Esophagus mucosa (tissue), 1 donor: ENCODE data around the gene HDGFL1. TPM values are rescaled to one million over a fixed set of nuclear protein-coding genes. Genes with fewer than 3 reads are reported as not detected.

Experiments used
- ATAC-seq: fragments of 200-7000 bp; cut with Tn5 transposase; one replicate; pipeline ENCODE4 v1.9.1; 2020
- total RNA-seq: library from RNA; stranded (reverse); gene quantifications from one replicate; pipeline ENCODE4 v1.2.4, GENCODE V29; 2023
- donor health status: DM: yes; HTN: yes; CAD: no.

Gene HDGFL1
- not detected for total RNA-seq

DNA sequence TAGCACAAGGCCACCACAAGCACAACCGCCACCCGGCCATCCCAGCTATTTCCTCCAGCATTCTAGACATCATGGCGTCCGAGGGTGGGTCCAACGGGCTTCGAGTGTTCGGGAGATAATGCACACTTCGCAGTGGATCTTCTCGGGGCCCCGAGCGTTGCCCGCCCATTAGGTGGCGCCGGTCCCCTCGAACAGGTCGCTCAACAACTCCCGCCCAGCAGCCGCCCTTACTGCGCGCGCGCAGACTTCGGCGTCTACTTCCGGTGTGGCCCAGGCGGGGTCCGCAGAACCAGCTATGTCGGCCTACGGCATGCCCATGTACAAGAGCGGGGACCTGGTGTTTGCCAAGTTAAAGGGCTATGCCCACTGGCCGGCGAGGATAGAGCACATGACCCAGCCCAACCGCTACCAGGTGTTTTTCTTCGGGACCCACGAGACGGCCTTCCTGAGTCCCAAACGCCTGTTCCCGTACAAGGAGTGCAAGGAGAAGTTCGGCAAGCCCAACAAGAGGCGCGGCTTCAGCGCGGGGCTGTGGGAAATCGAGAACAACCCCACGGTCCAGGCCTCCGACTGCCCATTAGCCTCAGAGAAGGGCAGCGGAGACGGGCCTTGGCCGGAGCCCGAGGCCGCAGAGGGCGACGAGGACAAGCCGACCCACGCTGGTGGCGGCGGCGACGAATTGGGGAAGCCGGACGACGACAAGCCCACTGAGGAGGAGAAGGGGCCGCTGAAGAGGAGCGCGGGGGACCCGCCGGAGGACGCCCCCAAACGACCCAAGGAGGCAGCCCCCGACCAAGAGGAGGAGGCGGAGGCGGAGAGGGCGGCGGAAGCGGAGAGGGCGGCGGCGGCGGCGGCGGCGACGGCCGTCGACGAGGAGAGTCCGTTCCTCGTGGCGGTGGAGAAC, at the start of gene HDGFL1:
TSS of gene HDGFL1 (plus strand) at position 286 of the 904 bp plus-strand sequence. CDS start at position 296, 10 bp downstream.
- ATAC-seq, result no peak

DNA sequence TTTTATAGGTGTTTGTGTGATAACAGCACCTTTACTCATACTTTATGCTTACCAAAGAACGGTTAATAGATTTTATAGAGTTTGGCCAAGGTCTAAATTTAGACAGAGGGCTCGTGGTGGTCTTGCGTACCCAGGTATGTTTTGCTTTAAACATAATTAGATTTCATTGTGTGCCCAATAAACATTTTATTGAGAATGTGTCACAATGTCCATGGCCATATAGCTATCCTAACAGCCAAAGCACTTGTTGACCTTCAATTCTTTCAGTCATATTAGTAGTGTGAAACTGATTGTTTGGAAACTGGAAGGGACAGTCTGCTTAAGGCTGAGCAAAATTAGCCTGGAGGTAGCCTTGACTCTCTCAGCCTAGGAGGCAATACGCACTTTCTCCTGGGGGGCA, 48.3 kb upstream of the HDGFL1 start:
- ATAC-seq, result no peak

DNA sequence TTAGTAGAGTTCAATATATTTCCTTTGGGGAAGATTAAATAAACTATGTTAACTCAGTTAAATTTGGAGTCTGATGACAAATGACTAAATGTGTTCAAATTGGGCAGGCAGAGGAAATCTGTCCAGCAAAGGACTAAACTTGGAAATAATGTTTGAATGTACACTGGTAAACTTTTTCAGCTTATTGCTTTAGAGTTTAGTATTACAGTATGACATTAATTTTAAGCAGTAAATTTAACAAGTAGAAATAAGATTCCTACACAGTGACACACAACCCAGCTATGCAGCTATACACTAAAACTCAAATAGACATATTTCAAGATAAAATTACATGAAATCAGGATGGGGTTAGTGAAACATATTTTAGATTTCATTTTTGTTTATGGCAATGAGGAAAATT, 42.6 kb upstream of the HDGFL1 start:
- ATAC-seq, result no peak

DNA sequence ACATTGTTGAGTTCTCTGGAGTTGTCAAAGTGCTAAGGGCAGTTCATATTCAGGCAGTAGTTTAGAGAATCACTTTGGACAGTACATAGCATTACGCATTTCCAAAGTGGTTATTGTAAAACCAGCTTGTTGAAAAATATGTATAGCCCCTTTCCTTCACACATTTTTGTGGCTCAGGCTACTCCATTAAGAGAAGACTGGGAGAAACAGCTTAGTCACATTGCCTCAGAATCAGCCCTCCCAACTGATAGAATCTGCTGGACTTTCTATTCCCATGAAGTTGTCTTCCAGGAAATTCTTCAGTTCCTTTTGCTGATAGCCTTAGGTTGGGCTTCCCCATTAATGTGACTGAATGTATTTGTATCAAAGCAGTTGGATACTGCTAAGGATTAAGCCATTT, 39.5 kb upstream of the HDGFL1 start:
- ATAC-seq, result no peak

DNA sequence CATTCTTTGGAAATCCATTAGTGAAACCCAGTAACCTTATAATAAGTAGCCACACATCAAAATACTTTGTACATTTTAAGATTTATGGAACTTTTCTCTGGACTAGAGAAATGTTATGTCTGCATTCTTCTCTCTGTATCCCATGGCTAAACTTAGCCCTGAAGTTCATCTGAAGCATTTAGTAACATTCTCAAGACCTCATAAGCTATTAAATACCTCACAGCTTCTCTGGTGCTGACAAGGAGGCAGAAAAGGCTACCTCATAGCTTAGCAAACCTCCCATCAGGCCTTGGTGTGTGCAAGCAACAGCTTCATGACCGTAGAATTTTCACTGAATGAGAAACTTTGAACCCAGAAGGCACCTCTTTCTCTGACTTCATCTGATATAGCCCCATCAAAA, 38.9 kb upstream of the HDGFL1 start:
- no peak for ATAC-seq

DNA sequence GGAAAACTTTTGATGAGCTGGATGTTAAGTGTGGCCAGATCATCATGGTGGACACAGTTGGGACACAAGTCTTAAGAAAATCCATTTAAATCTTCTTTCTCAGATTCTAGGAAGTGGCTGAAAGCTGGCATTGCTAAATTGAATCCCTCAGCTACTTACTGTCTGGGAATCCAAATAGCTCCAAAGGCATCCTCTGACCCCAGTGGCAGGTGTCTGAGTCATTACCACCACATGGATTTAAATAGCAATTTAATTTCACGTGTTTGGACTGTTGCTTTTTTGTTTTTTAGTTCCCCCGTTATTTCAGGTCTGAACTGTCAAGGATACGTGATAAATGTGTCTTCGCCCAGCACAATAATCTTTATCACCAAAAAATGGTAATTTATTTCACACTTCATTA, 33.2 kb upstream of the HDGFL1 start:
- no peak for ATAC-seq

DNA sequence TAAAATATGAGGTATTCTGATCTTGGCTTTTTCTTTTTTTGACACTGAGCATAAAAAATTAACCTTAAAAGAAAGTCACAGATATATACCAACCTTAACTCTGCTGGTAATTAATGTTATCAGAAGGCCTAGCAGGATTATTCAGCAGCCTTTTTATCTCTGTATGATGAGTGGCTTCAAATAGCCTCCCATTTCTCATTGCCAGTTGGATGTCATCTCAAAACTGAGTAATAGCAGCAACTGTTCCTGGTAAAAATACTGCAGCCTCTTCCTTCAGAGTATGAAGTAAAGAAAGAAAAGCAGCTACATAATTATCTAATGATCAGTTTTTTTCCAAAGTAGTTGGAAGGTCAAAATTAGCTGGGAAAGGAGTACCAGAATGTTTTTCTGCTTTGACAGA, 24.9 kb upstream of the HDGFL1 start:
- ATAC-seq, result no peak

DNA sequence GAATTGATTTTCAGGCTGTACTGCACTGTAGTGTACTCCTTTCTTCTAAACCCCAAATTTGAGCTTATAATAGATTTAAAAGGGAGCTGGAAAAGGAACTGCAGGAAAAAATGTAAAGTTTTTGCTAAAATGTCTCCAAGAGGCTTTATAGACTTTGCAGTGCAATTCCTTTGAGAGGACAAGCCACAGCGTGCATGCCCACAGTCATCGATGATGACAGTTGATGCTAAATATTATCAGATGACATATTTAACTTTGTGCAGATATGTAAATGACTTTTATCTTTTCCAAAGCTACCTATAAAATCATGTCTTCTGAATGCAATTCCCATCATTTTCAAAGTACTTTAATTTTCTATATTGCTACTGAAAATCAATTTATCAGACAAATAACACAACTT, 24.3 kb upstream of the HDGFL1 start:
- no peak for ATAC-seq

DNA sequence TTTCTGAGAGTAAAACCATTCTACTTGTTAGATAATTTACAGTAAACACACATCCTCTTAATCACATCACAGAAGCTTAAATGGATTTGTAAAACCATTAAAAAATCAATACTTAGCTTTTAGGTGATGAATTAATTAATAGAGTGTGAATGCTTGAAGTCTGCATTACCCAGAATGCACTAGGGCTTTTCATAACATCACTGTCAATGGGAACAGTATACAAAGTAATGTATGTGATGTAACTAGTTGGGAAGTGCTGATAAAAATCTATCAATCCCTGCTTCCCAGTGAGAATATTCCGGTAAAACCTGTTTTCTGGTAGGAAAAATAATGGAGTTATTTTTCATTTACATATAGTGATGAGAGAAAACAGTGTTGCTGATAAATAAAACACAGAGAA, 23.1 kb upstream of the HDGFL1 start:
- no peak for ATAC-seq

DNA sequence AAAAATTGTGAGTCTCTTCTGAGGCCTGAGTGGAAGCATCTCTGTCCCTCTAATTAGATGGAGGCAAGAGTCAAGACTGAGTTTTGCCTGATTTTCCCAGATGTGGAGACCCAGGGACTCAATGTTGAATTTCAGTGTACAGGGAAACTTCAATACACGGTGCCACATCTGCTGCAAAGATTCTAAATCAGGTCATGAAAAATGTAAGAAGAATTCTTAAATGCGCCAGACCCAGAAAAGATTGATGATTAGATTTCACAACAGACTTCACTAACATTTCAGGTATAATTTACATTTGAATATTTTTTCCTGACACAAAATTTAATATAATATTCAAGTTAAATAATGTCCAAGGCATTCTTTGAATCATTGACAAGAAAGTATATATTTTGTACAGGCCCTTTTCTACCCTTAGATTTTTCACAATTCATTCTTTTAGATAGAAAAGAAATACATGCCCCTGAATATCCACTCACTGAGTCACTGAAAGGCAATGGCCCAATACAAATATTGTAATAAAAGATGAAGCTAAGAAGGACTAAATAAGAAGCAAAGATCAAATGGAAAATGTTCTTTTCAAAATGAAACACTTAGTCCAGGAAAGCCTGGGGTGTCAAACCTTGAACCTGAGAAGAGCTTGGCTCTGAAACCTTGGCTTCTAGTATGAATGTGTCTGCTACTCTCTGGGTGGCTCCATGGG, 18.2 kb upstream of the HDGFL1 start:
- no peak for ATAC-seq

DNA sequence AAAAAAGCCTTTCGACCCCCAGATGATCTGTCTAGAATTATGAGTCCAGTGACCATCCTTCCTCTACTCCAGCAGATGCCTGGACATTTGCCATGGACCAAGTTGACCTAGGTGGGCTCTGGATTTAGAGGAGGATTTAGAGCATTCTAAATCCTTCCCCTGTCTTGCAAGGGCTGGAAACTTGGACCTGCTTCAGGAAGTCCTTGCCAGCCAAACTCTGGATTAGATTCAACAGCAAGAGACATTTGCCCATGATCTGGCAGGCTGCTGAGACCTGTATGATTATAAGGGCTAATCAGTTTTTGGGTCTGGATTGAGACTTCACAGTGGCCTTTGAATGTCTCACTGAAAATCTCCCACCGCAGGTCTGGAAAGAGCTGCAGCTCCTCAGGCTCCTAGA, 13.1 kb upstream of the HDGFL1 start:
- no peak for ATAC-seq

DNA sequence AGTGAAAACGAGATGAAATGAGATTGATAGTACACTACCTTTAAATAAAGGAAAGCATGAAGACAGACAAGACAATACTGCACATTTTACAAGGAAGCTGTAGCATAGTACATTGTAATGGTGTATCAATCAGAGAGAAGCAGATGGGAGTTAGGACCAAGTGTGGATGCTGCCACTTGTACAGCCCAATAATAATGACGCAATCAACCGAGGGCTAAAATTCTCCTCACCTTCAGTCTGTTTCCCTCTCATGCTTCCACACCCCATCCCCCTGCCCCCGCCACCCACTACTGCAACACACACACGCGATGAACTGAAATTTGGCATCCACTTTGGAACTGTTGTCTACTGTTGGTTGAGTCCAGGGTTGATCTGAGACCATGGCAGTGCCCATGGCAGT, 12.4 kb upstream of the HDGFL1 start:
- ATAC-seq, result no peak

DNA sequence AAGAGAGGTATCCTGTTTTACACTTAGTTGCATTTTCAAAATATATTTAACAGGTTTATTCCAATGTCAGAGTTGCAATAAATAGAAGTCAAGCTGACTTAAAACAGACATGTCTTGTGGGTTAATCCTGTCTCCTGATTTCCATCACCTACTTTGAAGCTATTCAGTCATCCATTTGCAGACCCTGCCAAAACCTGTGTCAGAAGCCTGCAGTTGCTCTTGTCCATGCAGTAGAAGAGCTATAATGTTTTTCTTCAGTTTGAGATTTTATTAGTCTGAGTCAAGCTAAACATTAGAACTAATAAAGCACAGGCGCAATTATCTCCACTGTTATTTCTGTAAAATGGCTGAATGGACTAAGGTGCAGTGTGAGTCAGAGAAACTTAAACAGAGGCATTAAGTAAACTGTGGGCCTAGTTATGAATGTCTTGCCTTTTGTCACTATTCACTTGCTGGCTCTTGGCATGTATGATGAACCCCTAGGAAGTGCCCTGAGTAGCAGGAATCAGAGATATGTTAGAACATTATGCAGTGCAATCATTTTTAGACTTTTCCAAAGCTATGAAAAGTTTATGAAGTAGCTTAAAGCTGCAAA, 11.0 kb upstream of the HDGFL1 start:
- ATAC-seq, result no peak

DNA sequence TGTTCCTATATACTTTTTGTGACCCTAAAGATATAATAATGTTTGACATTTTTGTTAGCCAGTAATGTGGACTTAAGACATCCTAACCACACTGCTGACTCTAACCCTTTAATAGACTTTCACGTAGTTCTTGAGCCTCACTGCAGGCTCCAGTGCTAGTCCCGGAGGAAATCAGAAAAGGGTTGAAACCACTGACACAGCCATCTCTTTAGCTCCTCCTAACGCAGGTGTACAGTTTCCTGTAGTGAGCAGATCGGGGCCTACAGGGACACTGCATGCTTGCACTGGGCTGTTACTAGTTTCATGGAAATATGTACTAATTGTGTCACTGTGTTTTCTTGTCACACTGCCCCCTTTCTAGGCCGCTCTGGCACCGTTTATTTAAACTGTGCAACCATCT, 512 bp upstream of the HDGFL1 start:
- ATAC-seq, result no peak

DNA sequence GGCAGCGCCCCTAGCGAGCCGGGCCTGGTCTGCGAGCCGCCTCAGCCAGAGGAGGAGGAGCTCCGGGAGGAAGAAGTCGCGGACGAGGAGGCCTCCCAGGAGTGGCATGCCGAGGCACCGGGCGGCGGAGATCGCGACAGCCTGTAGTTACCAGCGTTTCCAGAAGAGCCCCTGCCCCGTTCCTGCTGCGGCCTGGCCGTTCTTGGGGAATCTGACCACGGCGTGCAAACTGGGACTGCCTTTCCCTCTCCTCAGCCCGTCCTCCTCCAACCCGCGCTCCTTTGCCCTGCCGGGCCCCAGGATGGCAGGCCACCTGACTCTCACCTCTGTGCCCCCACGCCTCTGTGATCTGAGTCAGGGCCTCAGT, 802 bp downstream of the HDGFL1 start:
- no peak for ATAC-seq

DNA sequence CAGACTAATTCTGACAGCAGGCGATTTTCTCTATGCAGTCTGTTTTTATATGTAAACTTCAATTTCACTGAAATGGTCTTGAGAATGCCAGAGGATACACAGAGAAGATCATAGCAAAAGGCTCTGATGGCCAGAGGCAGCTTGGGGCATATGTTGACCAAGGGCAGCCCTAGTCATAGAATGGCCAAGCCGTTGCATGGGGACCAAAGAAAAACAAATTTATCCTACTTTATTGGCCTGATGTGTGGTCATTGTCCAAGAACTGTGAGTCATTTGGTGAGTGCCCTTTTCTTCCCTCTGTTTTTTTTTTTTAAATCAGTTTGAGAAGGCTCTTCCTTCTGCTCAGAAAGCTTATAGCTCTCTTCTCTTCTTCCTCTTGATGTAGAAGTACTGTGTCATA, 5.8 kb downstream of the HDGFL1 start:
- no peak for ATAC-seq

DNA sequence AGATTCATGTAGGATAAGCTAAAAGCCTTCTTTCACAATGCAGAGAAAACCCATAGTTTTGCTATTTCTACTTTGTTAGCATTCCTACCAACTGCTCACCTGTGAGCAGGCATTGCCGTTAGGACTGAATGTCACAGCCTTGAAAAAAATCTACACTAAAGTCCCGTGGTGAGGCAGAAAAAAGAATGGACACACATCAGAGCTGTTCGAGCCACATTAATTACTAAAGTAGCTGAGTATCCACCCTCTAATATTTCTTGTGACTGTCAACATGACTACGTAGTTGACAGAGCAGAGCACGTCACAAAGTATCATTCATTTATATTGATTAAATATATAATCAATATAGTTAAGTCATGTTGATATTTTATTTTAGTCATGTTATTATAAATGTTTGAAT, 10.1 kb downstream of the HDGFL1 start:
- ATAC-seq, result no peak

DNA sequence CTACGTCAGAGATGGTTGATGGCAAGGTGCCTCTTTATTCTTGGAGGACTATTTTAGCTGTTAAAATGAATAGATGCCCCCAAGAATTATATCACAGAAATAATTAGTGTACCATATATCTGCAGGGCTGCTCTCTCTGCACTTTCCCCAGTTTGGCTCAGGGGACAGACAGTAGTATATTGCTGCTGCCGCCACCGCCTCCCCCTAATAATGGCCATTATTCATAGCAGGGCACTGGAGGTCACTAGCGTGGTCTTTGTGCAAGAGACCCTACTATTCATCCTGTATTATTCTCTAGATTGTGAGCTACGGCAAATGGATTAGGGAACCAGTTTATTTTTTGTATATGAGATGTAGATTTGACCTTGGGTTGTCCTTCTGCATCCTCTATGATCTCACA, 11.0 kb downstream of the HDGFL1 start:
- no peak for ATAC-seq

DNA sequence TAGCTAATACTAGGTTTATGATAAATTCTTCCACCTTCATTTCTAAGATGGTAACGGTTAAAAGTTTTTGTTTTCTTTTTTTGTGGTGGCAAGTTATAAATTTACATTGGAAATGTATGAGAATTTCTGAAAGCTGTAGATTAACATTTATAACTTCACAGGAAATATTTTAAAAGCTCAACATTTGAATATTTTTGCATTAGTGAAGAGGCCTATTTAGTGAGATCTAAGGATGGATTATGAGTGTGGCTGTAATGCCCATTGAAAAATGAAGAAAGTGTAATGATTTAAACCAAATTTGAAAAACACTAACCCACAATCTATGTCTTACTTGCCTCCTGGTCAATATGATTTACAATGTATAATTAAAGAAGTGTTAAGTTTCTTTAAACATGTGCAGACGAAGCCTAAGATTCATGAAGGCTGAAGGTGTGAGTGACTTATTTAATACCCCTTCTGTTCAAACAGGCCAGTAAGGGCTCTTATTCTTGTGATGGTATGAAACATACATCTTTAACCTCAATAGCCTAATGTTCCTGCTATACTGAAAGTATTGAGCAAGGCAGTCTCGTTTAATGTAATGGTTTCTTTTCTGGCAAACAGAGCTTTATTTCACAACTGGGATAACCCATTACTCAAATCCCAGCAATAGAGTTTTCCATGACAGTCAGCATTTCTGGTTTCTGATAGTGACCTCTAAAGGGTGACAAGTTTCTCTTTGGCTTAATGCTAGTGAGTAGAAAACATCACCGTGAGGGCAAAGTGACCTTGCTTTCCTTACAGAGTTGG, 13.2 kb downstream of the HDGFL1 start:
- no peak for ATAC-seq

DNA sequence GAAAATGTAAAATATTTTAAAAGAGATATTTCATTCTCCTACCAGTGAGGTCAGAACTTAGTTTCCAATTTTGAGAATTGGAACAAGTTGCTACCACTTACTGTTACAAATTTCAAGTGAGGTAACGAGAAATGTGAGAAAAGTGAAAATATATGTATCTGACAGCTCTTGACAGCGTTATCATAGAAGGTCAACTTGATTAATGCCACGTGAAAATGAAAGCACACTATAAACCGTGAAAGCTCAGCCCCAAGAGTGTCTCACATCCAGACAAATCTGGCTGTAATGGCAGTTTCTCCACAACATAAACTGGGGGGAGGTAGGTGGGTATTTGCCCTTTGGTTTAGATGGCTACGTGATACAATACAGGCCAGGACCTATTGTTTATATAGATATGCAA, 13.9 kb downstream of the HDGFL1 start:
- ATAC-seq, result no peak

DNA sequence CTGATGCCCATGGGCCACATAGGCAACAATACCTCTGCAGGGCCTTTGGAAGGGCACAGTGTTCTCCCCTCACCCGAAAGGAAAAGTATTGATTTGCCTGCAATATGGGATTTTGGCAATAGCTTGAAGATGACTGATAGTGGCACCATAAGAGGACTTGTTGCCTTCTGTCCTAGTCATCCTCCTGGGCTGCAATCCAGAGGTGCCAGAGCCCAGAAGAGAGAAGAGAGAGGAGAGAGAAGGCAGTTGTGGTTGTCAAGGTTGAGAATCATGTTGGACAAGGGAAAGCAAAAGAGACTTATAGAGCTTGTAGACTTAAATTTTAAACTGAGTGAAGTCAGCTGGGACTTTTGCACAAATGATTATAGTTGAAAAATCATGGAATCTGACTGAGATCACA, 14.6 kb downstream of the HDGFL1 start:
- no peak for ATAC-seq

DNA sequence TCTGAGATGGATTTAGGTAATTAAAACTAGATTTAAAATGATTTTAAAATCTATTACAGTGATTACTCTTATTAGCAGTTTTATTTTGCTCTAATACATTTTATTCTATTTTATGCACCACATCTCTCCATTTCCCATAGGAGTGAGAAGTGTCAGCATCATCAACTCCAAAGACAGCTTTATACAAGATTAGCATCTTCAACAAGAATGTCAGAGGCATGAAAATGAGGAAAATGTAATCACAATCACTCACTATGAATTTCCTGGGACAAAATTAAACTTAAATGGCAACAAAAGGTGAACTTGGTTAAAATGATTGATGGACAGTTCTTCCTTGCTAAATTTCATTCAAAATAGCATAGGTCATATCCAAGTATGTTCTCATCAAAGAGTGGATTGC, 19.8 kb downstream of the HDGFL1 start:
- no peak for ATAC-seq

DNA sequence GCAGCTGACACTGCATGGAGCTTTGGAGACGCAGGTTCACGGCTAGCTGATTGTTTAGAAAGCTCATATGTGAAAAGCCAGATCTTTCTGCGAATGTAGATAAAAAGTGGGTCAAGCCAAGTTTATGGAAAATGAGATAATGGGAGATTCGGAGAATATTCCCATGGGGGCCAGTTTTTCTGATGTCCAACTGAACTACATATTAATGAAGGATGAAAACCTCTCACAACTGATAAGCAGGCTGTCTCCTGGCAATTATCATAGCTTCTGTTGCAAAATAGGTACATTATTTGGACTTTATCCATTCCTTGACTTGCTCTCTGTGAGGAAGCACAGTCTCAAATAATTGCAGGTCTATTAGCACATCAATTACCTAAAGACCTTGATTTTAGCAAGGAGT, 21.1 kb downstream of the HDGFL1 start:
- no peak for ATAC-seq
